Calu3 (cell line): Measurements from ENCODE around the gene RBM47. TPM values are rescaled to one million over a fixed set of nuclear protein-coding genes. Genes with fewer than 3 reads are reported as not detected.

Source experiments
- BruUV-seq: library from RNA; stranded (reverse); fragments of 400-500 nt; replicated peaks from 2 replicates; lab custom pipeline; 2021; lab: Mats Ljungman, UMichigan
- CTCF ChIA-PET: fragments of 300-600 bp; sonication (Branson Sonifier 250); formaldehyde crosslinking; loops from one replicate; lab custom pipeline; 2022; ENCODE audit warnings: antibody characterized with exemption; lab: Charles Lee
- DNase-seq: peaks from one replicate; pipeline ENCODE4 v3.0.0; 2022
- H3K27ac Mint-ChIP-seq: one replicate; pipeline ENCODE4 v1.8.0; 2022; ENCODE audit warnings: mixed read lengths; ENCODE audit not compliant: unreplicated experiment
- H3K27me3 Mint-ChIP-seq: one replicate; pipeline ENCODE4 v1.8.0; 2022; ENCODE audit warnings: mixed read lengths; ENCODE audit not compliant: unreplicated experiment
- H3K36me3 Mint-ChIP-seq: one replicate; pipeline ENCODE4 v1.8.0; 2022; ENCODE audit warnings: mild to moderate bottlenecking, moderate library complexity, mixed read lengths; ENCODE audit not compliant: insufficient read depth, unreplicated experiment
- H3K4me1 Mint-ChIP-seq: one replicate; pipeline ENCODE4 v1.8.0; 2022; ENCODE audit warnings: mild to moderate bottlenecking, low read depth, mixed read lengths; ENCODE audit not compliant: unreplicated experiment
- H3K4me3 Mint-ChIP-seq: one replicate; pipeline ENCODE4 v1.8.0; 2022; ENCODE audit warnings: mild to moderate bottlenecking, low read depth, moderate library complexity, mixed read lengths; ENCODE audit not compliant: unreplicated experiment
- H3K9me3 Mint-ChIP-seq: one replicate; pipeline ENCODE4 v1.8.0; 2022; ENCODE audit warnings: low read depth, mixed read lengths; ENCODE audit not compliant: unreplicated experiment
- intact Hi-C: fragments of 100-400 bp; cut with micrococcal nuclease; formaldehyde crosslinking; loops from one replicate; pipeline ENCODE4 v1.10.0; 2022; ENCODE audit not compliant: unreplicated experiment
- total RNA-seq: library from RNA; stranded (reverse); gene quantifications from 2 replicates; pipeline ENCODE4 v1.2.3, GENCODE V29; 2022
- TF ChIP-seq, protein P1 (sequence below): fragments of 200-600 bp; IDR thresholded peaks from one replicate; pipeline ENCODE4 v1.8.0; 2022; ENCODE audit warnings: antibody characterized with exemption; ENCODE audit not compliant: unreplicated experiment

RBM47 gene
- total RNA-seq, 1 experiment from 2014 or later: 86.6 TPM

DNA sequence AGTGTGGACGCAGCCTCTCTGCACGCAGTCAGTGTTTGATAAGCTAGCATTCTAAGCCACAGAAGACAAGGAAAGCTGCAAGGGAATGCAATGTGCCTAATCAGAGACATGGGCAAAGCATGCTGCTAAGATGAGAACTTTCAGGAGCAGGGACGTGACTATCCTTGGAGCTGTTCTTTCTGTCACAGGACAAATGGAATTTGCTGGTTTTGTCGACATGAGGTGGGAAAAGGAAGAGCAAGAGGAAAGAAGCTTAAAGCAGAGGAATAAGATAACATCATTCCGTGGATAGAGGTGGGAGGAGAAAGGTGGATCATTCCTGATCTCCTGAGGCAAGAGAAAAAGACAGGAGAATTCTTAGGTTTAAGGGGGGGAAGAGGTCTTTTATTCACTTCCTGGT, 33.7 kb downstream of the RBM47 start:
- H3K4me3 Mint-ChIP-seq: no peak overlapping the region
- H3K9me3 Mint-ChIP-seq: no peaks in the 10 kb centered on the region
- DNase-seq: no peak
- H3K27ac Mint-ChIP-seq: no peak overlapping the region
- H3K36me3 Mint-ChIP-seq: peaks cover 33% of the 10 kb centered on the region
- BruUV-seq: no TSS peak
- CTCF ChIA-PET: interaction anchor here (0.6 kb wide), 1 partner anchor 225 kb away, joined by 10 read pairs; no protein-coding TSS in a partner anchor
- H3K27me3 Mint-ChIP-seq: no peaks in the 10 kb centered on the region
- intact Hi-C loops: no loop called here
- TF ChIP-seq, protein P1, sequence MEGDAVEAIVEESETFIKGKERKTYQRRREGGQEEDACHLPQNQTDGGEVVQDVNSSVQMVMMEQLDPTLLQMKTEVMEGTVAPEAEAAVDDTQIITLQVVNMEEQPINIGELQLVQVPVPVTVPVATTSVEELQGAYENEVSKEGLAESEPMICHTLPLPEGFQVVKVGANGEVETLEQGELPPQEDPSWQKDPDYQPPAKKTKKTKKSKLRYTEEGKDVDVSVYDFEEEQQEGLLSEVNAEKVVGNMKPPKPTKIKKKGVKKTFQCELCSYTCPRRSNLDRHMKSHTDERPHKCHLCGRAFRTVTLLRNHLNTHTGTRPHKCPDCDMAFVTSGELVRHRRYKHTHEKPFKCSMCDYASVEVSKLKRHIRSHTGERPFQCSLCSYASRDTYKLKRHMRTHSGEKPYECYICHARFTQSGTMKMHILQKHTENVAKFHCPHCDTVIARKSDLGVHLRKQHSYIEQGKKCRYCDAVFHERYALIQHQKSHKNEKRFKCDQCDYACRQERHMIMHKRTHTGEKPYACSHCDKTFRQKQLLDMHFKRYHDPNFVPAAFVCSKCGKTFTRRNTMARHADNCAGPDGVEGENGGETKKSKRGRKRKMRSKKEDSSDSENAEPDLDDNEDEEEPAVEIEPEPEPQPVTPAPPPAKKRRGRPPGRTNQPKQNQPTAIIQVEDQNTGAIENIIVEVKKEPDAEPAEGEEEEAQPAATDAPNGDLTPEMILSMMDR: no peak
- peaks cover 9% of the 10 kb centered on the region for H3K4me1 Mint-ChIP-seq

DNA sequence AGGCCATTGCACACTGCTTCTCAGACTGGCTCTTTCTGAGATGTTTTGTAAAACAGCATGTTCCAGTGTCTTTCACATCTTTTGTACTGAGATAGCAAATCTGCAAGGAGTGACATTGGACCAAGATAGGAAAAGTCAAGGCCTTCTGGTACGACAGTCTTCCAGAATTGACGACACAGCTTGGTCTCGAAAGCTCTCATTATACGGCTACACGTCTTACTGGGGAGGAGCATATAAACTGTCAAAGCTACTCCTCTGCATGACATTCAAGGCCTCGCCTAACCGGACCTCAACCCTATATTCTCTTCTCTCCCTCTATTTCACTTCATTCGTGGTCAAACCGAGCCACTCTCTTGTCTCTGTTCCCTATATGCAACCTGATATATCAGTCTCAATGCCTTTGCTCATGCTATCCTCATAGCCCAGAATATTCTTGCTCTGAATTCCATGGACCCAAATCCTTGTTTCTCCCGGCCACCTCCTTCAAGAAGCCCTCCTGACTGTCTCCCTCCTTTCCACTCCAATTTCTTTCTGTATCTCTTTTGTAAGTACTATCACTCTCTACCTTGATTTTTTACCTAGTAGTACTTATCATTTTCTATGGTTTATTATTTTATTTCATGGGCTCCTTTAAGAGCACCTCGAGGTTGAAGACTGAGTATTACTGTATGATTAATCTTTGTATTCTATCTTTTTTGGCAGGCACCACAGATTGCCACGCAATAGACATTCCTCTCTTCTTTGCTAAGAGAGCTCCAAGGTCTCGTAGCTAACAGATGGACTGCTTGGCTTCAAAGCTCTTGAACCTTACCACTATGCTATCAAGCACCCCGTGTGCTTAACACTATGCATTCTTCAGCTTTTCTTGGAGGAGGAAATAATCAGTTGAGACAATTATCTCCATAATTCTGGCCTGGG, 35.1 kb downstream of the RBM47 start:
- intact Hi-C loops: no loop called here
- Mint-ChIP-seq H3K4me3 (no peak overlapping the region), H3K36me3 (peaks cover 25% of the 10 kb centered on the region), H3K27ac (peak overlapping the region; percentile 10), H3K27me3 (no peaks in the 10 kb centered on the region), H3K9me3 (no peaks in the 10 kb centered on the region), H3K4me1 (peaks cover 9% of the 10 kb centered on the region)
- TSS peak; percentile 22 for BruUV-seq
- CTCF ChIA-PET: interaction anchor here (0.6 kb wide), 1 partner anchor 8 kb away, joined by 3 read pairs; no protein-coding TSS in a partner anchor
- TF ChIP-seq, protein P1: no peak
- no peak for DNase-seq

DNA sequence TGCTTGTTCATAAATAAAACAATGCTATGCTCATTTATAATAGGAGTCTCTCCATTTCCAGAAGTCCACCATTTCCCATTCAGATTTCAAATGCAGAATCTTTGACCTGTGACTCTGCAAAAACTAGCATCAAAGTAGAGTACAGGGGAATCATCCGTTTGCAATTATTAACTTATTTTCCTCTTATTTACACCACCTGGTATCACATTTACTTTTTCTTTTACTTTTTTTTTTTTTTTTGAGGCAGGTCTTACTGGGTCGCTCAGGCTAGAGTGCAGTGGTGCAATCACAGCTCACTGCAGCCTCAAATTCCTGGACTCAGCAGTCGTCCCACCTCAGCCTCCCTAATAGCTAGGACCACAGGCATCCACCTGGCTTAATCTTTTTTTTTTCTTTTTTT, 37.6 kb downstream of the RBM47 start:
- intact Hi-C loops: no loop called here
- BruUV-seq: no TSS peak
- DNase-seq: no peak
- Mint-ChIP-seq H3K9me3 (no peaks in the 10 kb centered on the region), H3K27me3 (no peaks in the 10 kb centered on the region), H3K4me1 (peaks cover 20% of the 10 kb centered on the region), H3K27ac (no peak overlapping the region), H3K36me3 (peaks cover 31% of the 10 kb centered on the region), H3K4me3 (no peak overlapping the region)
- CTCF ChIA-PET: interaction anchor here (0.6 kb wide), 1 partner anchor 13 kb away, joined by 6 read pairs; no protein-coding TSS in a partner anchor
- TF ChIP-seq, protein P1: no peak

DNA sequence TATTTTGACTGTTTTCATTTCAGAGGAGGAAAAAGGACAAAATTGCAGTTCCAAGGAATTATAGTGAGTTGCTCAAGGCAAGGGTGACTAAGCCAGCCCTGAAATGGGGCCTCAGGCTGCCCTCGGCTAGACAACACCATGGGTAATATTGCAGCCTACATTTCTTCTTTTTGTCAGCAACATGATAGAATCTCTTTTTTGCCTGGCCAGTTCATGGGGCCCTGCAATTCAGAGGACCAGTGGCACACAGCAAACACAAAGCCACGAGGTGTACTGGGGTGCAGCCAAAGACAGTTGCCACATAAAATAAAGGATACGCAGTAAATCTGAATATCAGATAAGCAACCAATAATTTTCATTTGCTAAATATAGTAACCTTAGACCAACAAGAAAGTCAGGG, 41.8 kb downstream of the RBM47 start:
- BruUV-seq: no TSS peak
- TF ChIP-seq, protein P1: no peak
- Mint-ChIP-seq H3K27ac (no peak overlapping the region), H3K27me3 (no peaks in the 10 kb centered on the region), H3K9me3 (no peaks in the 10 kb centered on the region), H3K4me3 (no peak overlapping the region), H3K4me1 (peaks cover 25% of the 10 kb centered on the region), H3K36me3 (peaks cover 18% of the 10 kb centered on the region)
- DNase-seq: no peak
- intact Hi-C loops: no loop called here
- CTCF ChIA-PET: interaction anchor here (2.0 kb wide), 1 partner anchor 10 kb away, joined by 4 read pairs; no protein-coding TSS in a partner anchor
